Stimulated activated CD8-positive, alpha-beta memory T cell treated with anti-CD3 and anti-CD28 coated beads, Interleukin-15, amount 100 ng/mL, for 48 hours (primary cell): ENCODE results near the gene GEN1.

ENCODE experiments used
- DNase-seq, 2 donors: peaks; one replicate each; pipeline ENCODE4 v3.0.0-alpha.2; 2020; ENCODE audit warnings: low read depth in 2 of 2

The GEN1 gene

DNA sequence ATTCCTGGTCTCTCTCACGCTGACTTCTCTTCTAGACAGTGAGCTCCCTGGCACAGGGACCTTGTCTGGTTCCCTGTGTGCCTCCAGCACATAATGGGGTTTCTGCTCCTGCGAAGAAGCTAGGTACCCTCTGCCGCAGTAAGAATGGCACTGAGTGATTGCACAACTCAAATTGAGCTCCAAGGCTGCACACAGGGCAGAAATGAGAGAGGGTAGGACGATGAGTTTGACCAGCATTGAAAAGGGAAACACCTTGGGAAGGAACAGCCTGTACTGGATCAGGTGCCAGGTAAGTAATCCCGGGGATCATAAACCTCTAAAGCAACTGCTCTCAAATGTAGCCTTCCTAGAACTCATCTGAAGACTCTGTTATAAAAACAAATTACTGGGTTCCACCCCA is 41.4 kb downstream of the GEN1 start:
- DNase-seq: no peak

- no peak for DNase-seq
These were observed 44.4 kb downstream of the GEN1 start for GRCh38 chr2:17798338-17798737.

DNA sequence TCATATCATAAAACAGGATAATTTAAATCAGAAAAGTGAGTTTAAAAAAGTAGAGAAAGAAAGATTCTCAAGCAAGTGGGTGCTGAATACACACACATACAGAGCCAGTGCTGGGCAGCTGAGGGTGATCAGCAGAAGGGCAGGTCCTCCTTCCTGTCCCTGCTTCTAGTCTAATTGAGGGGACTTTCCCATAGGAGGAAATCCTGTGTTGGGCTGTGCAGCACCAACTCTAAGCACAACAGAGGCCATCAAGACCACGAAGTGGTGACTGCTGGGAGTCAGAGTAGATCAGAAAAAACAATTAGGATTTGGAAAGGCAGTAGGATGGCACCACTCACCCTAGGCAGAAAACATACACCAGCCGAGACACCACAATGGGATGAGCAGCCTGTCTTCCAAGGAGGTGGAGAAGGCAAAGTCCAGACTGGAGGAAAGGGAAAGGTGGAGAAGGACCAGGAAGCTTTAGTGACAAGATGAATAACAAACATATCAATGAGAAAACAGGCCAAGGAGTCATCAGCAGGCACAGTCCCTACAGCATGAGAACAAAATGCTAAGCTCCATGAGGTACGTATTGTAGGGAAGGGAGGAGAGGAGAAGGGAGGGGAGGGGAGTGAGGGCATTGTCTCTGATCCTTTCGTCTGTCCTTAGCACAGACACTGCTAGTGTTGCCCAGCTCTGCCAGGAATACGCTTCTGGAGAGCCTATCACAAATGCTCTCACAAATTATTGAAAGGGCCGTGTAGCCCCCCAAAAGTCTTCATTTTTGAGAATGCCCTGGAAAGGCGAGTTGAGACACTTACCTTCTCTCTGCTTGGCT is 45.6 kb downstream of the GEN1 start:
- no peak for DNase-seq

GRCh38 chr2:17800219-17800618 is 46.3 kb downstream of the GEN1 start:
- DNase-seq: no peak

DNA sequence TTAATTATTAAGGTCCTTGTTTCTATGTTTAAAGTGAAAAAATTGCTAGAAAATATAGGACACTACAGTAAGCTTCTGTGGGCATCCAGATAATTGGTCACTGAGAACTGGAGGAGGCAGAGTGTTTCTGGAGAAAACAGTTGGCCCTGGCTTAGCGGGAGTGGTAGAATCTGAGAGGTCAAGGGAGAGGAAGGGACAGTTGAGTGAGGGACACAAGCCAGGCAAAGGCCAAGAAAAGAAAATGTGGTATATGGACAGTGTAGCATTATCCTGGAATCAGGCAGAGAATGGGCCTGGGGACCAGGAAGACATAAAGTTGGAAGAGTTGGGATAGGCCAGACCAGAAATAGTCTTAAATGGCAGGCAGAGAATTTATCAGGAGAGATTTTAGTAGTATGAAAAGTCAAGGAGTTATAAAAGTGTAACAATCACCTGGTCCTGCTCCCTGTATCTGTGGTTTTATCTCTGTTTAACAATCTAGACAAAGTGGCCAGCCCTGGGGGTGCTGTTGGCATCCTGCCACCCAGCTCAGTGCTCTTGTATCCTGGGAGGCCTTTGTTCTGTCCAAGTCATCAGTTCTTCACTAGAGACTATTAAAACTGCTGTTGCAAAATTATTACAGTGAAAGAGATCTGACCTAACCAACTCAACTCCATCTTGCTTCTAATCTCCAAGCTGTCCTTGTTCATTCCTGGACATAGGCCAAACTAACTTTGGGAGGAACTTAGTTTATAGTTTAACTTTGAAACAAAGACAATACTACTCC is 46.9 kb downstream of the GEN1 start:
- no peak for DNase-seq

- DNase-seq: no peak
These were observed 49.6 kb downstream of the GEN1 start for GRCh38 chr2:17803497-17803896.

- DNase-seq: no peak
These were observed 50.4 kb downstream of the GEN1 start for GRCh38 chr2:17804358-17804757.

- no peak for DNase-seq
These were observed 51.2 kb downstream of the GEN1 start for GRCh38 chr2:17805166-17805565.

GRCh38 chr2:17805717-17806363 is 51.9 kb downstream of the GEN1 start:
- no peak for DNase-seq

GRCh38 chr2:17813010-17813741 is 59.2 kb downstream of the GEN1 start:
- no peak for DNase-seq

GRCh38 chr2:17813742-17814473 is 60.0 kb downstream of the GEN1 start:
- DNase-seq: no peak

DNA sequence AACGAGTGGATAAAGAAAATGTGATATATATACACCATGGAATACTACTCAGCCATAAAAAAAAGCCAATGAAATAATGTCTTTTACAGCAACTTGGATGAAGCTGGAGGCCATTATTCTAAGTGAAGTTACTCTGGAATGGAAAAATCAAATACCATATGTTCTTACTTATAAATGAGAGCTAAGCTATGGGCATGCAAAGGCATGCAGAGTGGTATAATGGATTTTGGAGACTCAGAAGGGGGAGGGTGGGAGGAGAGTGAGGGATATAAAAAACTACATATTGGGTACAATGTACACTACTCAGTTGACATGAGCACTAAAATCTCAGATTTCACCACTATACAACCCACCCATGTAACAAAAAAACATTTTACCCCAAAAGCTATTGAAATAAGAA is 60.7 kb downstream of the GEN1 start:
- DNase-seq: no peak

GRCh38 chr2:17815468-17816184 is 61.7 kb downstream of the GEN1 start:
- no peak for DNase-seq

GRCh38 chr2:17816396-17817245 is 62.7 kb downstream of the GEN1 start, which contains the start of gene MSGN1:
MSGN1 (plus strand) TSS chr2:17816460; CDS start chr2:17816519, 59 bp downstream.
- DNase-seq: no peak

DNA sequence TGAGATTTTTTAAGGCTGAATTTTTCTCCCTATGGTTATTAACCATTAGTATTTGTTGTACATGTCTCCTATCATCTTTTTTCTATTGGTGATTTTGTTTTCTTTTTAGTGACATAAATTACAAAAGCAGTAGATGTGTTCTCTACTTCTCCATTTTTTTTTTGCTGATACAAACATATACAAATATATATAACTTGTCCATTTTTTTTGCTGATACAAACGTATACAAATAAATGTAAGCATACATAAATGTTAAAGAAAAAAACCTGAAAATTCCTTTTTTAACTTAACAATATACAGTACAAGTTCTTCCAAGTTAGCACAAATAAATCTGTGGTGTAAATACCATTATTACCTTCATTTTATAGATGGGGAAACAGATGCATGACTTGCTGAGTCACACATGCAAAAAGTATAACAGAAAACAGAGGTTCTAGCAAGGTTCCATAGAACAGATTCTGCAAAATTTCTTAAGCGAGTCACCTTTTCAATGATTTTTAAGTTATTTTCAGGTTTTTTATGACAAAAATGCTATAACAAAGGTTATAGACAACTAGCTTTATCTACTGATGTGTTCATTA is 64.4 kb downstream of the GEN1 start:
- no peak for DNase-seq

GRCh38 chr2:17821080-17821479 is 67.1 kb downstream of the GEN1 start:
- DNase-seq: no peak

DNA sequence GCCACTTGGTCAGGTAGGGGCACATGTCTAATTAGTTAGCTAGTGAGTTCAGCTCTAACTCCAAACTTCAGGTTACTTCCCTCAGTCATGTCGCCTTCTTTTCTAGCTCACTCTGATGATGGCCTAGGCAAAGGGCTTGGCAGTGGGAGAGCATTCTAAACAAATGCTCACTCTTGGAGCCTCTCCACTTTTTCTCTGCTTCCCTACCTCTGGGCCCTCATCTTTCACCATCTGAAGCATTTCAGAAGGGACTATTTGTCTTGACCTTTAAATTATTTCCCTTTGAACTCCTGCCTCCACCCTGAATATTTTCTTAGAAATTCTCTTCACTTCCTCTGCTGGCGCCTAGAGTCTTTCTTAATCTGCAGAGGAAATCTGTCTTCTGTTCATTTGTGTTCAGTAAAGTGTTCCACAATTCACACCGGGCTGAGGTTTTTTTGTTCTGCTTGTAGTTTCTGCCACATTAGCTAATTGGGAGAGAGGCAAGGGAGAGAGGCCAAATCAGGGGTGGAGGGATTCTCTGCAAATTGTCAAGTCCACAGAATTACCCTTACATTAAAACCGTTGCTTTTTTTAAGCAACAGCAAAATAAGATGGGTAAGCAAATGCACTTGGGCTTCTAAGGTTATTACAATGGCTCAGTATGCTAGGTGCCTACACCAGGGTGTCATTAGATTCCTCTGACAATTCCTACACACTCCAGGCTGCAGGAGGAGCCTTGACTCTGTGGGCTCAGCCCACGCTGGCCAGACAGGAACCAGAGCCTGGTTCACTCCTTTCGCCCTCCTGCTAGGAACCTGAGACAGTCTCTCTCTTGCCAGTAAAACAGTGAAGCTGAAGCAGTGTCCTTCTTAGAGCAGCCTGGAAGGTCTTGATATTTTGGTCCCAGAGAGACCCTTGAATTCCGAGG is 67.9 kb downstream of the GEN1 start:
- DNase-seq: no peak

- DNase-seq: no peak
These were observed 68.6 kb downstream of the GEN1 start for GRCh38 chr2:17822445-17823117.
